DMS53 treated with DMSO at 0.1 percent for 48 hours (cell line): Measurements from ENCODE around the gene CCDC50.

Experiments
- DNase-seq: peaks from one replicate; lab custom pipeline; 2025; ENCODE audit not compliant: unreplicated experiment; lab: John Stamatoyannopoulos, UW

Gene CCDC50

DNA sequence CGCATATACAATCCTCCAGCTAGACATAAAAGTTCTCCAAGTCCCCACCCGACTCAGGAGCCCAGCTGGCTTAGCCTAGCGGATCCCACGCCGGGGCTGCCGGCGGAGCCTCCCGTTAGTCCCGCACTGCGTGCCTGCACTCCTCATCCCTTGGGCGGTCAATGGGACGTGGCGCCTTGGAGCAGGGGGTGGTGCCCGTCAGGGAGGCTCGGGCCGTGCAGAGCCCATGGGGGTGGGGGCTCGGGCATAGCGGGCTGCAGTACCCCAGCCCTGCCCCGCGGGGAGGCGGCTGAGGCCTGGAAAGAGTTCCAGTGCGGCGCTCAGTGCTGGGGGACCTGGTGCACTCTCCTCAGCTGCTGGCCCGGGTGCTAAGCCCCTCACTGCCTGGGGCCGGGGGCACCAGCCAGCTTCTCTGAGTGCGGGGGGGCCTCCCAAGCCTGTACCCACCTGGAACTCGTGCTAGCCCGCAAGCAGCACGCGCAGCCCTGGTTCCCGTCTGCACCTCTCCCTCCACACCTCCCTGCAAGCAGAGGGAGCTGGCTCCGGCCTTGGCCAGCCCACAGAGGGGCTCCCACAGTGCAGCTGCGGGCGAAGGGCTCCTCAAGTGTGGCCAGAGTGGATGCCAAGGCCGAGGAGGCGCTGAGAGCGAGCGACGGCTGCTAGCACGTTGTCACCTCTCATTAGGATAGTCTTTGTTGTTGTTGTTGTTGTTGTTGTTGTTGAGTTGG, 12.2 kb upstream of the CCDC50 start:
- DNase-seq, result no peak

DNA sequence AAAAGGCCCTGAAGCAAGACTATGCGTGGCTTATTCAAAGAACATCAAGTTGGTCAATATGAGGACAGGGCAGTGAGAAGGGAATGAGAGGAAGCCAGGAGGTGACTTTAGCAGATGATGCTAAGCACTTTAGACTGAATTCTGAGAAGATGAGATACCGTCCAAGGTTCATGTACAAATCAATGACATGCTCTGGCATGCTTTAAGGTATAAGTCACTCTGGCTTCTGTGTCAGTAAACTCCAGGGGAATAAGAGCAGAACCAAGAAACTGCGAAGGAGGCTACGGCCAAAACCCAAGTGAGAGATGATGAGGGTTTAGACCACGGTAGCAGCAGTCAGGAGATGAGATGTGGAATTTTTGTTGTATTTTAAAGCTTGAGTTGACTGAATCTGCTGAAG, 8.9 kb upstream of the CCDC50 start:
- no peak for DNase-seq

DNA sequence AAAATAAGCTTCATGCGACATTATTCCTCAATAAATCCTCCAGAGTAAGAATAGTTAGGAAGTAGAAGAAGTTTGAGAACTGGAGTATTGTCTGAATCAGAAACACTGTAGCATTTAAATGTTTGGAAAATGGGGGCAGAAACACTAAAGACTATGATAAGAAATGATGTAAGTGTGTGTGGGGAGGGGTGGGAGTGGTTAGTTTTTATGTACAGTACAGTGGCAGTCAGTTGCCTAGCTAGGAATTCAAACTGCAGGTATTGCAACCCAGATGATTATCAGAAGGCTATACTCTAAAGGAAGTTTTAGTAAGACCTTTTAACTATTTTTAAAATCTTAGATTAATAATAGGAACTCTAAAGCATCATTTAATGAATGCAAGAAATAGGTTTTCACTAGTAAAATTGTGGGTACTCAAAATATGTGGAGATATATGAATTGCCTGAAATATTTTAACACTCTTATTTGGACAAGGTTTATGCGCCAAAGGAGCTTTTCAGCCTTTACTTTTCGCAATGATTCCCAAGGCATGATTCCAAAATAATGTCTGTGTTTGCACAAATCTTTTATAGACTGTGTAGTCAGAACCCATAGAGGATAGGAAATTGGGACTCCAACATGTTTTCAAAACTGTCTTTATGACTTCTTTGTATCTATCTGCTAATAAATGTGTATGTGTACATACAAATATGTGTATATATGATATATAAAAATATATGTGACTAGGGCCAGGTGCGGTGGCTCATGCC, 8.0 kb upstream of the CCDC50 start:
- DNase-seq, result no peak

DNA sequence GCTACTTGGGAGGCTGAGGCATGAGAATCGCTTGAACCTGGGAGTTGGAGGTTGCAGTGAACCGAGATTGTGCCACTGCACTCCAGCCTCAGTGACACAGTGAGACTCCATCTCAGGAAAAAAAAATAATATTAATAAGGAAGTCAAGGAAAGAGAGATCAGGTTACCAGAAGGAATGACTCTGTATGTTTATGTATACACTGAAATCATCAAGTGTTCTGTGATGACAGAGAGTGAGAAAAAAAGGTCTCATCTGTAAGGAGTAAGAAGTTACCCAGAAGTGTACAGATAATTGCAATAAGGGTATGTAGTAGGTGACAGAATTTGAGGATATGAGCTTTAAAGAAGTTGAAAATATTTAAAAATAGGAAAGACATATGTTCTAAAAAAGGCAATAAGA, 4.3 kb upstream of the CCDC50 start:
- no peak for DNase-seq

DNA sequence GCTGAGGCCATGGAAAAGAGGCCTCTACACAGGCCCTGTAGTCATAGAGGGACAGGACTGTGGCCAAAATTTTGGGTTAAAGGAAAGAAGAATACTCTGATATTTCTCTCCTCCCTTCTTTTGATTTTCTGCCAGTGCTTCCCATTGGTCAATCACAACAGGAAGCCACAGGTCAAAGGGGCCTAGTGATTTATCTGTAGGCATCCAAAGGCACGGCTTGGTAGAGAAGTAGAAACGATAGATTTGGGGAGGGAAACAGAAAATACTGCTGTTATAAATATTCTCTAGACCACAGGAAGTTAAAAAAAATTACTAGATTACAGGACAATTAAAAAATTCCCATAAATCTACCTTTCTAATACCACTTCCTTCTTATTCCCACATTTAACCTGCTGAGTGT, 1.7 kb upstream of the CCDC50 start:
- no peak for DNase-seq

DNA sequence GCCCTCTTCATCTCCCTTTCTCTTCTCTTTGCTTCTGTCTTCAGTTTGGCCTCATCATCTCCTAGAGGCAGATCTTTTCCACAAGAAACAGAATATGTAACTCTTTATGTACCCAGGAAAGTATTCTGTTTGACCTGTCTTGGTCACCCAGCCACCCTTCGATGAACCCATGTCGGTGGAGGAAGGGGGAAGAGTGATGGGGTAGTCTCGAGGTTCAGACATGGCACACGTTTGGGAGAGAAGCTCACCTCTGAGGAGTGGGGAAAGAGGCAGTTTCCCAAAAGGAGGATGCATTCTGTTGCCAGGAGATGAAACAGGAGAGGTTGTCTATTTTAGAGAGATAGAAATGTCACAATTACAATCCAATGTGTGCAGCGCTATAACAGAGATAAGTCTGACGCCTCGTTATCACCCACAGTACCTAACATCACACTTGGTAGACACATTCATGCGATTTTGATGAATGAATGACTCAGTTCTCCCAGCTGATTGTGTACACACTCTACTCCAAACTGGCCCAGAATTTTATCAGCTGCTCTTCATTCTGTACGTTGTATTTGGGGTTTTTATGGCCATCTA, 722 bp upstream of the CCDC50 start:
- DNase-seq, result no peak

DNA sequence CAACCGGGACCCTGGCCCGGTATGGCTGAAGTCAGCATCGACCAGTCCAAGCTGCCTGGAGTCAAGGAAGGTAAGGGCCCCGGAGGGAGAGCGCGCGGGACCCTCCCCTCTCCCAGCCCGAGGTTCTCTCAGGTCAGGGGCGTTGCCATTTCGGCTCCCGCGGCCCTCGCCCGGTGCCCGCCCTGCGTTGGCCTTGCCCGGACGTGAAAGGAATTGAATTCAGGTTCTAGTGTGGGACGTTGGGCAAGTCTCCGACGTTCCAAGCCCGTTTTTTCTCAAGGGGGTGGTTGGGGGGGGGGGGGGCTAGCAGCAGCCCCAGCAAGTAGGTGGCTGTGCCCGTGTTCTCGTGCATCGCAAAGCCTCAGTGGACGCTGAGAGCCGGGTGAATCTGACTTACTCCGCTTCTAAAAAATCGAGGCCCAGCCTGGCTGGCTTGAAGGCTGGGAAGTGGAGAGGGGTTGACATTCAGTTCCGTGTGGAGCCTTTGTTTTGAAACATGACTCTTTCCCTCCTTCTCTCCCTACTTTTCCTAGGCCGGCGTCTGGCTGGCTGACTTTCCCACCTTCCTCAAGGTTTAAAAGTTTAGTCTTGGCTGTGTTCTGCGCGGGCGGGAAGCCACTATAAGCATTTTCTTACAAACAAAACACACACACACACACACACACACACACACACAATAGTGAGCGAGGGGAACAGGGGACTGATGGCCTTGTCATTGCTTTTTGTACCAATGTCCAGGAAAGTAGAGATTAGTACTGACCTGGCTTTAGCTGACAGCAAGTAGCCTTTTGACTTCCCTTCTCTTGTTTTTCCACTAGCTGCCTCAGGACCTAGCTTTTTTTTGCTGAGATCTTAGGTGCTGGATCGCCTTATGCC, 698 bp downstream of the CCDC50 start, which contains the start of gene UTS2B:
TSS of gene UTS2B (minus strand) at position 873 of the 876 bp plus-strand sequence. CDS start 48,337 bp downstream, outside the sequence.
- DNase-seq, result no peak

DNA sequence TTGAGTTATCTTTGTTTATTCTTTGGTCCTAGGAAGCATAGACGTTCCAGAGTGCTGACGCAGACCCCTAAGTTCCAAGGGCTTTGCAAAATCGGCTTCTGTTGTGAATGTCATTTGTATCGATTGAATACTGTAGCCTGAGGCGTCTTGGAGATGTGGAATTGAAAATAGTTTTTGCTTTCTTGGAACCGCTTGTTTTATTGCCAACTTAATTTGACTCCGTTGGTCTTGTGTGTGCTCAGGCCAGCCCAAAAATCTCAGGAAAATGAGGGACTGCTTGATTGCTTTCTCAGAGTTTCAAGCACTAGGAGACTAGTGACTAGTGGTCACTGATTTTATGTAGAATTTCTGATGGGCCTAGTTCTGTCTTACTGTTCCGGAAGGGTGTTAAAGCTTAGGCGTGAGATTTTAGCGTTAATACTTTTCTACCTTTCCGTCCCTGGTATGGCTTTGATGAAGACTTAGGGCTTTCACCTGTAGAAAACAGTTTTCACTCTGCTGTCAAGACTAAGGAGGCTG, 1.4 kb downstream of the CCDC50 start:
- DNase-seq, result no peak

DNA sequence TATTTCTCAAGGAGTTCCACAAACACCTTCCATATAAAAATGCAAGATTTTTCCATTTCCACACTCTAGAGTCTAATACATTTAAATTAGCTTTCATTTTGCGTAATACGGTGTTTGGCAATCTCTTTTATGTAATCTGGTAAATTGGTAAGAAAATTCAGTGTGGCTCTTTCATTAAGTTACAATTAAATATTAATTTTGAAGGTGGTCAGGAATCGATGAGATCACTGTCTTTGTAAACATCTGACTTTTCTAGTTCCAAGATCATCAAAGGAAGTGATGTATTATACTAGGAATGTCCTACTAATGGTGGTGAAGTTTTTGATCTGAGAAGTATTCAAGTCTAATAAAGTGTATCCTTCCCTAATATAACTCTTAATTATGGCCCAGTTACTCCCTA, 2.2 kb downstream of the CCDC50 start:
- DNase-seq, result no peak

DNA sequence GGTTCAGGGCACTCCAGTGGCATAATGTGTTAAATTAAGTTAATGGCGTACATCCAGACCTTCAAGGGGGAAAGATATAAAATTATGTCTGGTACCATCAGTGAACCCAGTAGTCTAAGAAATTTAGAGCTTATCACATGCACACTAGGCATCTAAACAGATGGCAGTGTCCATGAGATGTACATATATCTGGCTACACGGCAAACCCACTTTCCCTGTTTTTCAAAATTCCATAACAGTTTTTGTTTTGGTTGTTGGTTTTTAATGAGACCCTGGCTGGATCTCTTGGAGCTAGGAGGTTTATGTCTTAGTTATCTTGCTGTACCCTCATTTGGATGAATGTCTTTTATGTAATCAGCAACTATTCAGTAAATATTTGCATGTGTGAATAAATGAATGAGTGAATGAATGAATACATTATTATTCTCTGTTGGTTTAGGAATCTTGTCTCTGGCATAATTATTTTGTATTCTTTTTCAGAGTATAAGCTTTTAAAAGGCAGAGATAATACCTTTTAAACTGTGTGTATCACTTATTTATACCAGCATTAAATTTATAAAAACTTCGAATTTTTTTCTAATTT, 4.2 kb downstream of the CCDC50 start:
- no peak for DNase-seq

DNA sequence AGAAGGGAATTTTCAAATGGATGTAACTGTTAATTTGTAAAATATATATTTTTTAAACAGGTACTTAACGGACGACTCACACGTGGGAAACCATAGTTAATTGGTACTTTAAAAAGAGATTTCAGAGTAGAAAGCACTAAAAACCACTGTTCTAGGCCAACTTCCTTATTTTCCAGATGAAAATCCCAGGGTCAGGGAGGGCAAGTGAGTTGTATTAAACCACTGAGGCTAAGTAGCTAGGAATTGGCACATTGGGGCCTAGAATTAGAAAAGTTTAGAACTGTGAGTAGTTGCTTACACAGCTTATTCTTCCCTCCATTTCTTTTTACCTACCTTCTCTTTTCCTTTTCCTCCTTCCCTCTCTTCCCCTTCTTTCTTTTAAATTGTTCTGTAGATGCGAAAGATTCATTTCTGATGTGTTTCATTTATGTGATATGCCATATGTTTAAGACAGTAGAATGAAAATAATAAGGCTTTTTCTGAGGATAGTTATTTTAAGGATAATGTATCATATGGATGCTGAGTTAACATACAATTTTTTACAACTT, 5.2 kb downstream of the CCDC50 start:
- no peak for DNase-seq

DNA sequence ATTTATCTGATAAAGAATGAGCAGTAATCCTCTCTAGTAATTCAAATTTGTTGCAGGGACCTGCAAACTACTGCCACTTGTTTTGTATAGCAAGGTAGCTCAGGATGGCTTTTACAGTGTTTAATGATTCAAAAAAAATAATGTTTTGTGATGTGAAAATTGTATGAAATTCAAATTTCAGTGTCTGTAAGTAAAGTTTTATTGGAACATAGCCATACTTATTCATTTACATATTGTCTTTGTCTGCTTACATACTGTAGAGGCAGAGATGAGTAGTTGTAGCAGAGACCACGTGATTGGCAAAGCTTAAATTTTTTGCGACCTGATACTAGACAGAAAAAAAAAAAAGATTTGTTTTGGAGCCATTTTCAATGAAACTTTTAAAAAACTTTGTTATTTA, 7.6 kb downstream of the CCDC50 start:
- no peak for DNase-seq

DNA sequence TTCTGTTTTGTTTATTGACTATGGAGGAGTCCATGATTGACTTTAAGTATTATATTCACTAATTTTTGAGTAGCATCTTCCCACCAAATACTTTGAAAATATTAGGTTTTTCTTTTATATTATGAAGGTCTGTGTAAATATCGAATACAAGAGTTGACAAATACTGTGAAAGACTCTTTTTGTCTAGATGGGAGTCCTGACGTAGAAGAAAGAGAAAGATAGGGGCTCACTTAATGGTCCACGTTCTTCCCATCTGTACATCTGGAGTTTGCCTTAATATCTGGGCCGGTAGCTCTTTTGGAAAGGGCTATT, 8.9 kb downstream of the CCDC50 start:
- DNase-seq, result no peak

DNA sequence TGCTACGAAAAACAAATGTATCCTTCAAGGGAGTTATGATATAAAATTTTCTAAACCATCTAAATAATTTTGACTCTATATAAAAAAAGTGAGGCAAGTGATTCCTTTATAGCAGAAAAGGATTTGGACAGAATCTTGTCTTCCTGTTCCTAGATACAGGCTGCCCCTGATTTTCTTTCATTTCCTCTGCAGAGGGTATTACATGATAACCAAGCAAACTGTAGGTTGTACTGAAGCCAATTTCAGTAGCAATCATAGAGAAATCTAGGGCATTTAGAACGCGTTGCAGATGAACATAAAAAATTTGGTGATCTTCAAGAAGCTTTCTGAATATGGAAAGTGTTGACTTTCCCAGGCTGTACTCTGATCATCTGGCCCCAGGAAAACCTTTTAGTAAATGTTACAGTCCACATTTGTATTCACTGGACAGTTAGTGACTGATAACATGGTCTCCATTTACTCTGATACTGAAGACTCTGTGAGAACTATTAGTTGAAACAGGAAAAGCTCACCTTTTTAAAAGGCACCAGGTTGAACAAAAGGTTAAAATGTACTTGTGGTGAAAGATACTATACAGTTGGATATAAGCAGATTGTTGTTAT, 10.2 kb downstream of the CCDC50 start:
- DNase-seq, result no peak

DNA sequence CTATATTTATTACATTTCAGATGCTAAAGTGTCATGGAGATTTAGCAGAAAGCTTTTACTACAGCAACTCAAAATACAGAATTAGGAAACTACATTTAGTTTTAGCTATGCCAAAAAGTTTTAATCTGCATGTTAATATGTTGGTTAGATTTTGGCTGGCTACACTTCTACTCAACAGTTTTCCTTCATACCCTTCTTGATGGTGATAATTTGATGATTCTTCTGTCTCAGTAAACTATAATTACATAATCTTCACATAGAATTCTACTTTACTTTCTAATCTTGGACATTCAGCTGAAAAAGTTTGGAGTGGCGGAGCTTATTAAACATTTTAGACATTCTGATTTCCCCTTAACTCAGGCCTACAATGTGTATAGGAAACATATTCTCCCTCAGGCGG, 11.2 kb downstream of the CCDC50 start:
- no peak for DNase-seq

DNA sequence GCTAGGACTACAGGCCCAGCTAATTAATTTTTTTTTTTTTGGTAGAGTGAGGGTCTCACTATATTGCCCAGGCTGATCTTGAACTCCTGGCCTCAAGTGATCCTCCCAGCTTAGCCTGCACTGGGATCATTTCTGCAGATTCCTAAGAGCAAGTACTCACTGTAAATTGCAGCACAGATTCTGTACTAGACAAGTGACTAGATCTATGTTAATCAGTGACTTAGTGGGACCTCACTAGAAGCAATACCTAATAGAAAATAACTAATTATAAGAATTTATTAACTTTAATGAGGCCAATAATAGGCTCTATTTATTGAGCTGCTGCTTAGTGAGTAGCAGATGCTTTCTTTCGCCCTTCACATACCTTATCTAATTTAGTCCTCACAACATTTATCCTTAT, 11.8 kb downstream of the CCDC50 start:
- DNase-seq, result no peak

DNA sequence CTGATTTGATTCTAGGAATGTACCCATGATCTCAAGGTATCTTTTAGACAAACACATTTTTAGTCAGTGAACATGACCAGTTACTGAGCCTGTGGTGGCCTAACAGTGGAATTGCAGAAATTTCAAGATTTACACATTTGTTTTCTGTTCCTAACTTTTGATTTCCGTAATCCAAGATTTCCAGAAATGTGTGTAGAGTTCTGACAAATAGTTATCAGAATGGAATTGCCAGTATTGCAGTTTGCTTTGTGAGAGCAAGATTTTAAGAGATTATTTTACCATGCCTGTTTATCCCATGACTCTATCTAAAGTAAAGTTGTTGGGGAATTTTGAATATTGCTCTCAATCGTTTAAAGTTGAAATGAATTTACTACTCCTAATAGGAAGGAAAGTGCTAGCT, 12.8 kb downstream of the CCDC50 start:
- DNase-seq, result no peak

DNA sequence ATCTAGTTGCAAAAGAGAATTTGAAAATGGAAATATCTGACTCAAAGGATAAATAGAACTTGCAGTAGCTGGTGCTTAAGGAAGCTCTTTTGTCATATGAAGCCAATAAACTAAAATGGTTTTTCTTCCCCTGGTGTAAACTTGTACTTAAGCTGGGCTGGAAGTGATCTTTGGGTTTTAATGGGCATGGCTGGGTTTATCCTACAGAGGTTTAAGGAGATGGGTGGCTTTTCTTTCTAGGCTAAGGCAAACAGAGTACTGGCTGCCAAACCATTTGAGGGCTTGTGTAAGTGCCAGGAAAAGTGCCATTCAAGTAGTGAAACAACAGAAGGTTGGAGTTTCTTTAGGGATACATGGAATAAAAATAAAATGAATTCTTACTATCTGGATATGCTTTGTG, 13.2 kb downstream of the CCDC50 start:
- DNase-seq, result no peak

DNA sequence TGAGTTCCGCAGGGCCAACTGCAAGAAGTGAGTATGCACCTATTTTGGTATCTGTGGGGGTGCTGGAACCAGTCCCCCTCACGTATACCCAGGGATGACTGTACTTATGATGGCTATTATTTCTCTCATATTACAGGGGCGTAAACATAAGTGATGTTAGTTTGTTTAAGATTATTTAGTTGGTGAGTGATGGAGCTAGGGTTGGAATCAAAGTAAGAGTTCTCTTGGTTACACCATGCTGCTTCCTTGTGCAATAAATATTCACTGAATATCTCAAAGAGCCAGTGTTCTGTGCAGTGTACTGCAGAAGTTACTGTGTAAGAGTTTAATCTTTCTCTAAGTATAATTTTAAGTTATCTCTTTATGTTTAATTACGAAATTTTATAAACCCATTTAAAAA, 13.9 kb downstream of the CCDC50 start:
- DNase-seq, result no peak

DNA sequence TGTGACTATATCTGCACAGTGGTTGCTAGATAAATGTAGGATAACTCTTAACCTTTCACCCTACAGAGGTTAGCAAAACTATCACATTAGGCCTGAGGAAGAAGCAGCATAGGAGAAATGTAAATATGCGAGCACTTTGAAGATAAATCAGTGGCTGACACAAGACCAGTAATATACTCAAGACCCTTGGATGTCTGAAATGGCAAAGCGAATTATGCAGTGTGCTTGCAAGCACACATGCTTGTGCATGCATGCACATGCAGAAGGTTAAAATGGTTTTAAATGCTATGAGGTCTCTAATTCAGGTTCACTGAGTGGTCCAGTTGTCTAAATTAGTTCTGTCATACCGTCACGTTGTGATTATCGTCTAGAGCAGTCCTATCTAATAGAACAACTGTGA, 14.7 kb downstream of the CCDC50 start:
- DNase-seq, result no peak
